ENCODE results near the gene RAB27A. TPM values are rescaled to one million over a fixed set of nuclear protein-coding genes. Genes with fewer than 3 reads are reported as not detected.

Gene RAB27A
- total and polyA plus RNA-seq, 2 of the 8 experiments (the other 6 are each of a cell fraction or from before 2014, with no cell fraction given): 2.3 to 6.5 TPM

DNA sequence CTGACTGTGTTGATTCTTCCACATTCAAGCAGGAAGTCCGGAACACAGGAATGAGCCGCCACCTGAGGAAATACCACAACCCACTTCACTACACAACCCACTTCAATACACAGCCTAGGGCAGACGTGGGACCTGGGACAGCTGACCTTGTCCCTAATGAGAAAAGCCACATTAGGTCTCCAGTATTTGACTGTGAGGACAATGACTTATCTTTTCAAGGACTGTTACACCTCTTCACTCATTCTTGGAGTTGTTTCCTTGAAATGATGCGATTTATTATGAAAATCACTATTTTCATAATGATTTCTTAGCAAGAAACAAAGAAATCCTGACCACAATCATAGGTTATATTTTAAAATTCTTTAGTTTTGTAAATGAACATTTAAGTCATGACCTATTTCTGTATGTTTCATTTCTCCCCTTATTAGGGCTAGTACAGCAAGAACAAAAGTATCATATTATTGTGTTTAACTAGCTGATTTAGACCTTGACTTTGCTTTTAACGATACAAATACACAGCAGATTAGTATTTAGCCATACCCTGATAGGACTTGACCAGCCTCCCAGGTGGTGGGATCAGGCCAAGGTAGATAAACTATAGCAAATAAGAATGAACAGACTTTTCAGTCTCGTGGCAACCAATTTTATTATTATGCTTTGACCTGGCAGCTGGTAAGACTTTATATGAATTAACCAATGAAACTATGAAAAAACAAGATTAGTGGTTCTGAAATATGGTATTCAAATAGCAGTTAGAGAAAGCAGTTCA is 6.0 kb downstream of the RAB27A start (continued):
- TF ChIP-seq, protein P1, sequence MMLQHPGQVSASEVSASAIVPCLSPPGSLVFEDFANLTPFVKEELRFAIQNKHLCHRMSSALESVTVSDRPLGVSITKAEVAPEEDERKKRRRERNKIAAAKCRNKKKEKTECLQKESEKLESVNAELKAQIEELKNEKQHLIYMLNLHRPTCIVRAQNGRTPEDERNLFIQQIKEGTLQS (IDR thresholded peaks at IDR 0.05; ENCODE audit: insufficient read depth, low read depth, low read length): no peak
- no peak for TF ChIP-seq JUND (IDR thresholded peaks at IDR 0.05; ENCODE audit: low read length)
